WERI-Rb-1 (cell line): ENCODE measurements around the gene HOXA11.

Source experiments
- DNase-seq: peaks from one replicate; pipeline ENCODE4 v3.0.0-alpha.2; 2020
- H3K27ac ChIP-seq: fragments of 250-450 bp; sonication (Bioruptor Pico); 2 replicates; pipeline ENCODE4 v1.5.1; 2020; ENCODE audit warnings: mild to moderate bottlenecking, moderate library complexity
- H3K27me3 ChIP-seq: fragments of 250-450 bp; sonication (Bioruptor Pico); 2 replicates; pipeline ENCODE4 v1.5.1; 2021; ENCODE audit warnings: mild to moderate bottlenecking, low read depth, moderate library complexity; ENCODE audit not compliant: insufficient read depth, severe bottlenecking
- H3K36me3 ChIP-seq: fragments of 250-450 bp; sonication (Bioruptor Pico); 2 replicates; pipeline ENCODE4 v1.5.1; 2020; ENCODE audit warnings: mild to moderate bottlenecking, moderate library complexity
- H3K4me3 ChIP-seq: 2 replicates; pipeline ENCODE4 v1.5.1; 2011; ENCODE audit warnings: low read depth, mild to moderate bottlenecking, control low read depth, low read length
- H3K9me3 ChIP-seq: fragments of 250-450 bp; sonication (Bioruptor Pico); 2 replicates; pipeline ENCODE4 v1.5.1; 2021; ENCODE audit warnings: mild to moderate bottlenecking, moderate library complexity; ENCODE audit not compliant: severe bottlenecking
- CTCF ChIP-seq: IDR thresholded peaks from 2 replicates; pipeline ENCODE4 v1.5.1; 2011; ENCODE audit warnings: low read depth, mild to moderate bottlenecking, control low read depth, inconsistent platforms, low read length

The HOXA11 gene

GRCh38 chr7:27213433-27214238 is 28.6 kb upstream of the HOXA11 start:
- Histone ChIP-seq H3K9me3 (no peaks in the 10 kb centered on the region), H3K27ac (no peak overlapping the region), H3K4me3 (no peak overlapping the region), H3K36me3 (no peaks in the 10 kb centered on the region), H3K27me3 (peaks cover 92% of the 10 kb centered on the region)
- no peak for DNase-seq
- TF ChIP-seq CTCF, result no peak

- no peaks in the 10 kb centered on the region for H3K36me3 ChIP-seq
- no peak overlapping the region for H3K27ac ChIP-seq
- no peak overlapping the region for H3K4me3 ChIP-seq
- no peaks in the 10 kb centered on the region for H3K9me3 ChIP-seq
- peaks cover 96% of the 10 kb centered on the region for H3K27me3 ChIP-seq
- DNase-seq, result no peak
- no peak for TF ChIP-seq CTCF
Observed at GRCh38 chr7:27212497-27213432, 27.7 kb upstream of the HOXA11 start.

GRCh38 chr7:27211764-27212204 is 26.8 kb upstream of the HOXA11 start:
- peaks cover 97% of the 10 kb centered on the region for H3K27me3 ChIP-seq

GRCh38 chr7:27211084-27211446 is 26.0 kb upstream of the HOXA11 start:
- TF ChIP-seq CTCF, result no peak
- Histone ChIP-seq H3K36me3 (no peaks in the 10 kb centered on the region), H3K27me3 (peaks cover 97% of the 10 kb centered on the region), H3K9me3 (no peaks in the 10 kb centered on the region), H3K27ac (no peak overlapping the region), H3K4me3 (no peak overlapping the region)
- no peak for DNase-seq

More at GRCh38 chr7:27211764-27212204, 26.8 kb upstream of the HOXA11 start:
- Histone ChIP-seq H3K9me3 (no peaks in the 10 kb centered on the region), H3K4me3 (no peak overlapping the region), H3K27ac (no peak overlapping the region), H3K36me3 (no peaks in the 10 kb centered on the region)
- no peak for DNase-seq
- TF ChIP-seq CTCF, result no peak

- Histone ChIP-seq H3K27ac (no peak overlapping the region), H3K9me3 (no peaks in the 10 kb centered on the region), H3K4me3 (no peak overlapping the region), H3K36me3 (no peaks in the 10 kb centered on the region), H3K27me3 (peaks cover 97% of the 10 kb centered on the region)
- peak; percentile 51 for DNase-seq
- TF ChIP-seq CTCF, result peak; percentile 86
Observed at GRCh38 chr7:27210441-27211083, 25.5 kb upstream of the HOXA11 start.
